ENCODE results near the gene NUCB2. TPM values are rescaled to one million over a fixed set of nuclear protein-coding genes. Genes with fewer than 3 reads are reported as not detected.

Gene NUCB2
- total RNA-seq, 1 experiment from 2014 or later: 66.6 TPM

- no peaks in the 10 kb centered on the region for H3K27me3 Mint-ChIP-seq (ENCODE audit: insufficient read depth, unreplicated experiment)
- CTCF ChIA-PET: no interaction called here
- Histone ChIP-seq H3K4me3 (ENCODE audit: low read depth, low read length) (no peak overlapping the region), H3K4me1 (no peaks in the 10 kb centered on the region), H3K36me3 (ENCODE audit: control insufficient read depth, insufficient read depth, low read length) (peaks cover 10% of the 10 kb centered on the region), H3K9me3 (peaks cover 42% of the 10 kb centered on the region), H3K27me3 (replicated peaks; ENCODE audit: control insufficient read depth, insufficient read depth, low read length) (no peaks in the 10 kb centered on the region)
- DNase-seq: no peak
- no peak overlapping the region for H3K4me3 Mint-ChIP-seq (ENCODE audit: unreplicated experiment)
- H3K4me1 Mint-ChIP-seq (ENCODE audit: low read depth, unreplicated experiment): no peaks in the 10 kb centered on the region
- TF ChIP-seq, protein P1, sequence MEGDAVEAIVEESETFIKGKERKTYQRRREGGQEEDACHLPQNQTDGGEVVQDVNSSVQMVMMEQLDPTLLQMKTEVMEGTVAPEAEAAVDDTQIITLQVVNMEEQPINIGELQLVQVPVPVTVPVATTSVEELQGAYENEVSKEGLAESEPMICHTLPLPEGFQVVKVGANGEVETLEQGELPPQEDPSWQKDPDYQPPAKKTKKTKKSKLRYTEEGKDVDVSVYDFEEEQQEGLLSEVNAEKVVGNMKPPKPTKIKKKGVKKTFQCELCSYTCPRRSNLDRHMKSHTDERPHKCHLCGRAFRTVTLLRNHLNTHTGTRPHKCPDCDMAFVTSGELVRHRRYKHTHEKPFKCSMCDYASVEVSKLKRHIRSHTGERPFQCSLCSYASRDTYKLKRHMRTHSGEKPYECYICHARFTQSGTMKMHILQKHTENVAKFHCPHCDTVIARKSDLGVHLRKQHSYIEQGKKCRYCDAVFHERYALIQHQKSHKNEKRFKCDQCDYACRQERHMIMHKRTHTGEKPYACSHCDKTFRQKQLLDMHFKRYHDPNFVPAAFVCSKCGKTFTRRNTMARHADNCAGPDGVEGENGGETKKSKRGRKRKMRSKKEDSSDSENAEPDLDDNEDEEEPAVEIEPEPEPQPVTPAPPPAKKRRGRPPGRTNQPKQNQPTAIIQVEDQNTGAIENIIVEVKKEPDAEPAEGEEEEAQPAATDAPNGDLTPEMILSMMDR (IDR thresholded peaks at IDR 0.05; ENCODE audit: insufficient read depth in 1 of 2, low read depth in 1 of 2, low read length in 1 of 2, severe bottlenecking in 1 of 2, unreplicated experiment in 1 of 2): no peak
- no peak overlapping the region for H3K27ac Mint-ChIP-seq (ENCODE audit: unreplicated experiment)
- no TSS peak for BruUV-seq (replicated peaks)
- POLR2A ChIA-PET: no interaction called here
- peaks cover 55% of the 10 kb centered on the region for H3K9me3 Mint-ChIP-seq (ENCODE audit: unreplicated experiment)
- intact Hi-C loops (cut with micrococcal nuclease; ENCODE audit: unreplicated experiment): no loop called here
- H3K36me3 Mint-ChIP-seq (ENCODE audit: insufficient read depth, unreplicated experiment): peaks cover 52% of the 10 kb centered on the region
Observed at GRCh38 chr11:17368551-17368950, 92.0 kb downstream of the NUCB2 start.

DNA sequence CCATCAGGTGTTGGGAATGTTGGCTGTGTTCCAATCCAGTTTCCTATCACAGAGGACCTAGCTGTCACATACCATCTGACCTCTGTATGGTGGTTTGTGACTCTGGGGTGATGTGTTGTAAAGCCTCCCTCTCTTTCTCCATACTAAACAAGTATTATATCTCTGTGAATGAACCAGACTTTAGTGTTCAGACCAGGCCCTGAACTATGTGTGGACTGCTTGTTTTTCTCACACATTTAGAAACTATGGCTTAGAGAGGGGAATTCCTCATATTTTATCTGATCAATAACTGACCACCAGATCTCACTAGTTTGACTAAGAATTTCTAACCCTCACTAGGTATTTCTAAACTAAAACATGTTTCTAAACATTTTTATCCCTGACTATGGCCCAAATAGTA is 92.6 kb downstream of the NUCB2 start:
- ChIA-PET POLR2A (no interaction called here), CTCF (no interaction called here)
- Mint-ChIP-seq H3K9me3 (ENCODE audit: unreplicated experiment) (peaks cover 55% of the 10 kb centered on the region), H3K27ac (ENCODE audit: unreplicated experiment) (no peak overlapping the region), H3K4me3 (ENCODE audit: unreplicated experiment) (no peak overlapping the region), H3K36me3 (ENCODE audit: insufficient read depth, unreplicated experiment) (peaks cover 52% of the 10 kb centered on the region), H3K27me3 (ENCODE audit: insufficient read depth, unreplicated experiment) (no peaks in the 10 kb centered on the region), H3K4me1 (ENCODE audit: low read depth, unreplicated experiment) (no peaks in the 10 kb centered on the region)
- no peak for DNase-seq
- H3K9me3 ChIP-seq: peaks cover 42% of the 10 kb centered on the region
- intact Hi-C loops (cut with micrococcal nuclease; ENCODE audit: unreplicated experiment): no loop called here
- BruUV-seq (replicated peaks): no TSS peak
- no peaks in the 10 kb centered on the region for H3K27me3 ChIP-seq (replicated peaks; ENCODE audit: control insufficient read depth, insufficient read depth, low read length)
- no peaks in the 10 kb centered on the region for H3K4me1 ChIP-seq
- H3K4me3 ChIP-seq (ENCODE audit: low read depth, low read length): no peak overlapping the region
- H3K36me3 ChIP-seq (ENCODE audit: control insufficient read depth, insufficient read depth, low read length): peaks cover 10% of the 10 kb centered on the region
- TF ChIP-seq, protein P1 (IDR thresholded peaks at IDR 0.05; ENCODE audit: insufficient read depth in 1 of 2, low read depth in 1 of 2, low read length in 1 of 2, severe bottlenecking in 1 of 2, unreplicated experiment in 1 of 2): no peak

DNA sequence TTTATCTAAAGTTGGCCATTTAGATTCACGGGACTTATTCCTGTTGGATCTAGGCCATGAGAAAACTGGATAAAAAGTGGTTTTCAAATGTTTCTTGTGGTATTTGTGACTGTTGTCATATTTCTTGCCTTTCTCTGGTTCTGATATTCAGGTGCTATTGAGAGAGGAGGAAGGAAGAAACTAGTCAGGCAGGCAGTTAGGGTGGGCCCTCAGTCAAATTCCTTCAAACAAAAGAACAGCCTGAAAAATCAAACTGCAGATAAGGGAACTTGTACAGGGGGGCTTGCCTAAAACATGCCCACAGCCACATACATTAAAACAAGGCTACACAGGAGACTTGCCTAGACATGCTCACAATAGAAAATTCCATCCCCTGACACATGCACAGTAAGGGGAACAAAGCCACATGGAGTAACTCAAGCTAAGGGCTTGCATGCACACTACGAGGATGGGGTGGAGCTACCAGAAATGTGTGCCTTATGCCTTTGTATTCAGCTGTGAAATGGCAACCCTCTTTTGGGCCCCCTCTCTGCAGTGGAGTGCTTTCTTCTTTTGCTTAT is 93.2 kb downstream of the NUCB2 start:
- no TSS peak for BruUV-seq (replicated peaks)

More for the DNA sequence above, 93.2 kb downstream of the NUCB2 start:
- CTCF ChIA-PET: no interaction called here
- Histone ChIP-seq H3K4me3 (ENCODE audit: low read depth, low read length) (no peak overlapping the region), H3K27me3 (replicated peaks; ENCODE audit: control insufficient read depth, insufficient read depth, low read length) (no peaks in the 10 kb centered on the region), H3K4me1 (no peaks in the 10 kb centered on the region), H3K9me3 (peaks cover 42% of the 10 kb centered on the region), H3K36me3 (ENCODE audit: control insufficient read depth, insufficient read depth, low read length) (peaks cover 10% of the 10 kb centered on the region)
- DNase-seq: no peak
- TF ChIP-seq, protein P1 (IDR thresholded peaks at IDR 0.05; ENCODE audit: insufficient read depth in 1 of 2, low read depth in 1 of 2, low read length in 1 of 2, severe bottlenecking in 1 of 2, unreplicated experiment in 1 of 2): no peak
- peaks cover 57% of the 10 kb centered on the region for H3K36me3 Mint-ChIP-seq (ENCODE audit: insufficient read depth, unreplicated experiment)
- no peaks in the 10 kb centered on the region for H3K4me1 Mint-ChIP-seq (ENCODE audit: low read depth, unreplicated experiment)
- POLR2A ChIA-PET: no interaction called here
- intact Hi-C loops (cut with micrococcal nuclease; ENCODE audit: unreplicated experiment): no loop called here
- no peak overlapping the region for H3K27ac Mint-ChIP-seq (ENCODE audit: unreplicated experiment)
- no peak overlapping the region for H3K4me3 Mint-ChIP-seq (ENCODE audit: unreplicated experiment)
- H3K9me3 Mint-ChIP-seq (ENCODE audit: unreplicated experiment): peaks cover 55% of the 10 kb centered on the region
- H3K27me3 Mint-ChIP-seq (ENCODE audit: insufficient read depth, unreplicated experiment): no peaks in the 10 kb centered on the region

Data from Caco-2 (cell line).